Measurements from ENCODE around the gene DVL3. TPM values are rescaled to one million over a fixed set of nuclear protein-coding genes. Genes with fewer than 3 reads are reported as not detected.

The DVL3 gene
- total and polyA plus RNA-seq, 10 donors, result 12.3 to 67.3 (median 47.9) TPM

GRCh38 chr3:184155644-184156521 is 706 bp downstream of the DVL3 start:
- H3K27me3 ChIP-seq (replicated peaks in 1 of 7), result no peaks in the 10 kb centered on the region
- 0 to 2% (median 1%) methylated on average over 36 to 47 of the region's 47 CpGs for WGBS, 5 donors
- H3K4me3 ChIP-seq, result peak overlapping the region; percentile 44 to 94 (median 78)
- no peaks in the 10 kb centered on the region for H3K36me3 ChIP-seq
- TF ChIP-seq POLR2AphosphoS5 (IDR thresholded peaks at IDR 0.05) (no peak), POLR2A (IDR thresholded peaks at IDR 0.05) (no peak), CTCF (IDR thresholded peaks at IDR 0.05 in 8 of 11, conservative IDR thresholded peaks at IDR 0.05 in 3 of 11) (no peak)
- peak; percentile 90 for DNase-seq
- H3K4me1 ChIP-seq, result peaks cover 19 to 63% (median 59%) of the 10 kb centered on the region in 6 donors
- H3K9me3 ChIP-seq, result no peaks in the 10 kb centered on the region
- intact Hi-C loops (cut with DNase I; ENCODE audit: low total_unique reads), result loop anchor here (10.0 kb wide), 1 partner anchor 89 kb away; the partner anchor contains the start of genes ALG3 and EEF1AKMT4
- H3K27ac ChIP-seq, result peak overlapping the region; percentile 2 to 90 (median 85)

GRCh38 chr3:184156522-184156955 is 1.4 kb downstream of the DVL3 start:
- 6 to 14% (median 11%) methylated on average over 5 to 6 of the region's 6 CpGs; no CpG with 5 or more reads in 1 of the 5 donors for WGBS, 5 donors
- H3K9me3 ChIP-seq, result no peaks in the 10 kb centered on the region
- peak overlapping the region; percentile 44 to 94 (median 78) for H3K4me3 ChIP-seq
- intact Hi-C loops (cut with DNase I; ENCODE audit: low total_unique reads), result loop anchor here (10.0 kb wide), 1 partner anchor 88 kb away; the partner anchor contains the start of genes ALG3 and EEF1AKMT4
- H3K4me1 ChIP-seq, result peaks cover 19 to 70% (median 62%) of the 10 kb centered on the region in 6 donors
- peak; percentile 77 for DNase-seq
- no peaks in the 10 kb centered on the region for H3K27me3 ChIP-seq (replicated peaks in 1 of 7)
- peak overlapping the region; percentile 23 to 90 (median 85) for H3K27ac ChIP-seq
- TF ChIP-seq CTCF (IDR thresholded peaks at IDR 0.05 in 8 of 11, conservative IDR thresholded peaks at IDR 0.05 in 3 of 11) (no peak), POLR2A (IDR thresholded peaks at IDR 0.05) (no peak), POLR2AphosphoS5 (IDR thresholded peaks at IDR 0.05) (peak in 2 of 3 donors; percentile 27 to 44)
- H3K36me3 ChIP-seq, result peaks cover 0 to 4% (median 0%) of the 10 kb centered on the region in 6 donors

- intact Hi-C loops (cut with DNase I; ENCODE audit: low total_unique reads), result loop anchor here (10.0 kb wide), 1 partner anchor 88 kb away; the partner anchor contains the start of genes ALG3 and EEF1AKMT4
- peaks cover 0 to 11% (median under 1%) of the 10 kb centered on the region in 6 donors for H3K36me3 ChIP-seq
- peak overlapping the region in 5 of 8 donors; percentile 83 to 90 (median 86) for H3K27ac ChIP-seq
- H3K27me3 ChIP-seq (replicated peaks in 1 of 7), result no peaks in the 10 kb centered on the region
- no peaks in the 10 kb centered on the region for H3K9me3 ChIP-seq
- H3K4me3 ChIP-seq, result peak overlapping the region in 6 of 8 donors; percentile 69 to 94 (median 80)
- TF ChIP-seq CTCF (IDR thresholded peaks at IDR 0.05 in 8 of 11, conservative IDR thresholded peaks at IDR 0.05 in 3 of 11), result no peak
- TF ChIP-seq POLR2AphosphoS5 (IDR thresholded peaks at IDR 0.05), result no peak
- no peak for TF ChIP-seq POLR2A (IDR thresholded peaks at IDR 0.05)
- DNase-seq, result peak; percentile 29
- H3K4me1 ChIP-seq, result peaks cover 19 to 77% (median 65%) of the 10 kb centered on the region in 6 donors
Measured at GRCh38 chr3:184157206-184157605, 2.0 kb downstream of the DVL3 start.

- TF ChIP-seq CTCF (IDR thresholded peaks at IDR 0.05 in 8 of 11, conservative IDR thresholded peaks at IDR 0.05 in 3 of 11) (no peak), POLR2A (IDR thresholded peaks at IDR 0.05) (no peak), POLR2AphosphoS5 (IDR thresholded peaks at IDR 0.05) (no peak)
- H3K4me3 ChIP-seq, result no peak overlapping the region
- no peaks in the 10 kb centered on the region for H3K27me3 ChIP-seq (replicated peaks in 1 of 7)
- 52 to 63% (median 60%) methylated on average over 4 of the region's 4 CpGs for WGBS, 5 donors
- H3K9me3 ChIP-seq, result no peaks in the 10 kb centered on the region
- peak; percentile 41 for DNase-seq
- peaks cover 0 to 23% (median 4%) of the 10 kb centered on the region in 6 donors for H3K36me3 ChIP-seq
- H3K4me1 ChIP-seq, result peaks cover 19 to 84% (median 66%) of the 10 kb centered on the region in 6 donors
- H3K27ac ChIP-seq, result peak overlapping the region in 3 of 8 donors; percentile 17 to 37 (median 18)
- intact Hi-C loops (cut with DNase I; ENCODE audit: low total_unique reads), result loop anchor here (10.0 kb wide), 1 partner anchor 86 kb away; the partner anchor contains the start of genes ALG3 and EEF1AKMT4
Measured at GRCh38 chr3:184158404-184158803, 3.2 kb downstream of the DVL3 start.

Measured in spleen (tissue), 11 donors.